ENCODE measurements around the gene GHRL. TPM values are rescaled to one million over a fixed set of nuclear protein-coding genes. Genes with fewer than 3 reads are reported as not detected.

Gene GHRL
- total and polyA plus RNA-seq, 2 of the 4 experiments (the other 2 are of a cell fraction) = 0.27 TPM; not detected in 1

DNA sequence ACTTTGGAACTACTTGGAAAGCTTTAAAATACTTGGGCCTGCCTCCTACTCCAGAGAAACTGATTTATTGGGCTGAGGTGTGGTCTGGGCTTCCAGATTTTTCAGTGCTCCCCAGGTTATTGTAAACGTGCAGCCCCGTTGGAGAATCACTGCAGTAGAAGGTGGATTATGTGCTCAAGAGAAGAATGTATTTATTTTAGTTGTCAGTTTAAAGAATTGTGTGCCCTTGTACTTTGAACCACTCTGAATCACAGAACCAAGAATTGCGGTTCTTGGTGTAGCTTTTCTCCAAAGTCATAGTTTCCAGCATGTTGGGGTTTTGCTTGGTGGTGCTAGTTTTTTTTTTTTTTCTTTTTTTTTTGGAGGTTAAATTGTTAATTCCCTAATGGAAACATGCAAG lies 42.9 kb downstream of the GHRL start:
- peak overlapping the region; percentile 99; the same call in 1 of the 2 replicates for H3K23ac ChIP-seq (ENCODE audit: low read depth, low read length)
- peaks cover 28% of the 10 kb centered on the region for H4K20me1 ChIP-seq (ENCODE audit: insufficient read depth, low read length)
- TF ChIP-seq RAD21 (IDR thresholded peaks at IDR 0.05; ENCODE audit: low read length) (no peak), BHLHE40 (IDR thresholded peaks at IDR 0.05; ENCODE audit: low read depth, low read length) (peak; percentile 14; the same call in 1 of the 2 replicates), FOS (IDR thresholded peaks at IDR 0.05; ENCODE audit: low read depth, low read length) (peak; percentile 24; the same call in 1 of the 2 replicates)
- TF ChIP-seq, protein P1, sequence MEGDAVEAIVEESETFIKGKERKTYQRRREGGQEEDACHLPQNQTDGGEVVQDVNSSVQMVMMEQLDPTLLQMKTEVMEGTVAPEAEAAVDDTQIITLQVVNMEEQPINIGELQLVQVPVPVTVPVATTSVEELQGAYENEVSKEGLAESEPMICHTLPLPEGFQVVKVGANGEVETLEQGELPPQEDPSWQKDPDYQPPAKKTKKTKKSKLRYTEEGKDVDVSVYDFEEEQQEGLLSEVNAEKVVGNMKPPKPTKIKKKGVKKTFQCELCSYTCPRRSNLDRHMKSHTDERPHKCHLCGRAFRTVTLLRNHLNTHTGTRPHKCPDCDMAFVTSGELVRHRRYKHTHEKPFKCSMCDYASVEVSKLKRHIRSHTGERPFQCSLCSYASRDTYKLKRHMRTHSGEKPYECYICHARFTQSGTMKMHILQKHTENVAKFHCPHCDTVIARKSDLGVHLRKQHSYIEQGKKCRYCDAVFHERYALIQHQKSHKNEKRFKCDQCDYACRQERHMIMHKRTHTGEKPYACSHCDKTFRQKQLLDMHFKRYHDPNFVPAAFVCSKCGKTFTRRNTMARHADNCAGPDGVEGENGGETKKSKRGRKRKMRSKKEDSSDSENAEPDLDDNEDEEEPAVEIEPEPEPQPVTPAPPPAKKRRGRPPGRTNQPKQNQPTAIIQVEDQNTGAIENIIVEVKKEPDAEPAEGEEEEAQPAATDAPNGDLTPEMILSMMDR (conservative IDR thresholded peaks at IDR 0.05; ENCODE audit: low read depth, low read length) = no peak
- no CpG with 5 or more reads among the region's 3 CpGs for WGBS, 2 experiments (ENCODE audit: extremely low coverage in 2 of 2, insufficient read length in 1 of 2)
- no peak overlapping the region for H4K8ac ChIP-seq (ENCODE audit: low read depth in 2 of 2, low read length in 2 of 2)
- dilution Hi-C loops (cut with HindIII; ENCODE audit: low sequenced_read_pairs, unreplicated experiment) = no loop called here
- no peak overlapping the region for H2BK120ac ChIP-seq (ENCODE audit: low read depth, low read length)
- H3K36me3 ChIP-seq (ENCODE audit: control insufficient read depth, insufficient read depth, low read length) = peaks cover 14% of the 10 kb centered on the region
- peak overlapping the region; percentile 95 for H2AK9ac ChIP-seq (replicated peaks; ENCODE audit: low read depth, low read length, poor library complexity)
- no peak overlapping the region for H2BK20ac ChIP-seq (ENCODE audit: low read depth, low read length)
- peaks cover 19% of the 10 kb centered on the region for H3K9me1 ChIP-seq (ENCODE audit: insufficient read depth, low read length)
- peak overlapping the region; percentile 97; the same call in 1 of the 2 replicates for H3K14ac ChIP-seq (replicated peaks; ENCODE audit: low read depth, low read length)
- POLR2A ChIA-PET (ENCODE audit: unreplicated experiment) = interaction anchor here (0.6 kb wide), 2 partner anchors 102 to 135 kb away, joined by 4 read pairs; no protein-coding TSS in a partner anchor
- no peak overlapping the region for H4K5ac ChIP-seq (ENCODE audit: low read depth, low read length)
- no peak overlapping the region for H2BK15ac ChIP-seq (ENCODE audit: low read depth, low read length)
- ATAC-seq (ENCODE audit: low read depth) (no peak), DNase-seq (peak; percentile 77)
- no peak overlapping the region for H2BK5ac ChIP-seq (ENCODE audit: low read depth, low read length, poor library complexity, severe bottlenecking)
- no peak overlapping the region for H2AK5ac ChIP-seq (ENCODE audit: low read depth, low read length)
- H2AFZ ChIP-seq (replicated peaks; ENCODE audit: low read length, poor library complexity) = no peak overlapping the region
- no peak overlapping the region for H4K91ac ChIP-seq (ENCODE audit: insufficient read depth, low read depth, low read length)
- no TSS peak for BruUV-seq (replicated peaks)
- CTCF ChIA-PET = interaction anchor here (1.3 kb wide), 1 partner anchor 14 kb away, joined by 5 read pairs; no protein-coding TSS in a partner anchor
- peak overlapping the region; percentile 73 for H3K4me3 ChIP-seq (ENCODE audit: insufficient read depth, low read depth, low read length)
- no peak overlapping the region for H3K4ac ChIP-seq (ENCODE audit: low read depth, low read length)
- H3K27ac ChIP-seq (ENCODE audit: insufficient read depth, low read length) = no peak overlapping the region
- H3K79me1 ChIP-seq (ENCODE audit: low read depth in 1 of 2, low read length in 2 of 2) = peaks cover 33 to 56% of the 10 kb centered on the region in 2 experiments
- H3K4me1 ChIP-seq (ENCODE audit: control insufficient read depth, insufficient read depth, low read length) = peaks cover 5% of the 10 kb centered on the region; the same call in 1 of the 2 replicates
- H3K56ac ChIP-seq (ENCODE audit: extremely low read depth, insufficient read depth, low read length) = 0 out of 2 replicates have a peak overlapping the region, but pooled peaks have one; percentile 44
- in situ Hi-C loops (cut with MboI; ENCODE audit: low sequenced_read_pairs) = no loop called here
- no peaks in the 10 kb centered on the region for H3K27me3 ChIP-seq (ENCODE audit: control insufficient read depth, insufficient read depth, low read length)
- 0 out of 2 replicates have a peak, but pooled peaks cover 4% of the 10 kb centered on the region for H3K9me3 ChIP-seq (ENCODE audit: control insufficient read depth, insufficient read depth, low read length)
- intact Hi-C loops (cut with micrococcal nuclease) = no loop called here
- peak overlapping the region; percentile 86; the same call in 1 of the 2 replicates for H3K9ac ChIP-seq (ENCODE audit: low read depth, low read length)
- H3K18ac ChIP-seq (ENCODE audit: low read depth, low read length) = peak overlapping the region; percentile 38; the same call in 1 of the 2 replicates
- H3K4me2 ChIP-seq (ENCODE audit: low read depth, low read length) = peak overlapping the region; percentile 93

Data from IMR-90 (cell line).